D721Med (cell line): Measurements from ENCODE around the gene NFIA.

ENCODE experiments used
- DNase-seq: peaks from one replicate; pipeline ENCODE4 v3.0.0; 2011; ENCODE audit warnings: low spot score; ENCODE audit not compliant: insufficient read length
- FAIRE-seq: peaks from 2 replicates; lab custom pipeline; 2011; peaks lifted over from hg19 to GRCh38; lab: Jason Lieb, UNC
- TF ChIP-seq, protein P1 (sequence below): IDR thresholded peaks from 2 replicates; pipeline ENCODE4 v1.5.1; 2012; ENCODE audit warnings: mild to moderate bottlenecking, control low read depth; ENCODE audit not compliant: insufficient read depth; ENCODE audit errors: missing control alignments

Gene NFIA

GRCh38 chr1:61247881-61248752 lies 165.8 kb downstream of the NFIA start:
- DNase-seq (no peak), FAIRE-seq (no peak)
- TF ChIP-seq, protein P1, sequence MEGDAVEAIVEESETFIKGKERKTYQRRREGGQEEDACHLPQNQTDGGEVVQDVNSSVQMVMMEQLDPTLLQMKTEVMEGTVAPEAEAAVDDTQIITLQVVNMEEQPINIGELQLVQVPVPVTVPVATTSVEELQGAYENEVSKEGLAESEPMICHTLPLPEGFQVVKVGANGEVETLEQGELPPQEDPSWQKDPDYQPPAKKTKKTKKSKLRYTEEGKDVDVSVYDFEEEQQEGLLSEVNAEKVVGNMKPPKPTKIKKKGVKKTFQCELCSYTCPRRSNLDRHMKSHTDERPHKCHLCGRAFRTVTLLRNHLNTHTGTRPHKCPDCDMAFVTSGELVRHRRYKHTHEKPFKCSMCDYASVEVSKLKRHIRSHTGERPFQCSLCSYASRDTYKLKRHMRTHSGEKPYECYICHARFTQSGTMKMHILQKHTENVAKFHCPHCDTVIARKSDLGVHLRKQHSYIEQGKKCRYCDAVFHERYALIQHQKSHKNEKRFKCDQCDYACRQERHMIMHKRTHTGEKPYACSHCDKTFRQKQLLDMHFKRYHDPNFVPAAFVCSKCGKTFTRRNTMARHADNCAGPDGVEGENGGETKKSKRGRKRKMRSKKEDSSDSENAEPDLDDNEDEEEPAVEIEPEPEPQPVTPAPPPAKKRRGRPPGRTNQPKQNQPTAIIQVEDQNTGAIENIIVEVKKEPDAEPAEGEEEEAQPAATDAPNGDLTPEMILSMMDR: no peak

DNA sequence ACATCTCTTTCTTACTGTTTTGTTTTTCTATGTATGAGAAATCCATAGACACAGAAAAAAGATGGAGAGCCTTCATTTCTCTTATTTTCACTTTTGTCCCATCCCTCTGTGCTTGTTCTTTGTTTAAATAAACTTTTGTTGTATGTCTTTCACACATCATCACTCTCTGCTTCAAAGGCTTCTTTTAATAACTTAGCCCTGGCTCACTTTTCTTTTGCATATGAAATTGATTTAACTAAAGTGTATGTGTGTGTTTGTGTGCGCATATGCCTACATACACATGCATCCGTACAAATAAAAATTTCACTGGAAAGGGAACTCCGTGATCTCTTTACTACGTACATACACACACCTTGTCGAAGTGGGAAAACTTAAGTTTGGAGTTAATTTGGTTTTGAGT lies 168.6 kb downstream of the NFIA start:
- no peak for DNase-seq
- TF ChIP-seq, protein P1: no peak
- peak; percentile 72 for FAIRE-seq

- no peak for DNase-seq
- no peak for FAIRE-seq
- TF ChIP-seq, protein P1: no peak
These were observed 170.8 kb downstream of the NFIA start for GRCh38 chr1:61253059-61253735.

- FAIRE-seq (no peak), DNase-seq (no peak)
- TF ChIP-seq, protein P1: no peak
These were observed 171.7 kb downstream of the NFIA start for GRCh38 chr1:61253912-61254633.

- DNase-seq (no peak), FAIRE-seq (no peak)
- TF ChIP-seq, protein P1: no peak
These were observed 172.4 kb downstream of the NFIA start for GRCh38 chr1:61254634-61255357.

DNA sequence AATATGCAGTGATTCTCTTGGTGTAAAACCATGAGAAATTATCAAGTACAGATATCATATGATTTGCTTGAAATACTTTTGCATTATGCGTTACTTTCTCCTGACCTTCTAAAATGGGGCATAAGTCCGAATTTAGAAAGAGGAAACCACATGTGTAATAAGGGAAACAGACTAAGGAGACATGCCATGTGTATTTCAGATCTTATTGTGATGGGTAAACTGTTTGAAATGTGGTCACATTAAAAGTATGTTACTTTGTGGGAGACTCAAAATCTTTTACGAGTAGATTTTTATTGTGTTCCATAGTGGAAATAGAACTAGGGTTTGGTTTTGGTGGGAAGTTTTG lies 173.0 kb downstream of the NFIA start:
- TF ChIP-seq, protein P1: no peak
- DNase-seq: no peak
- FAIRE-seq: no peak
